ENCODE results near the gene SYNM. TPM values are rescaled to one million over a fixed set of nuclear protein-coding genes. Genes with fewer than 3 reads are reported as not detected.

The SYNM gene
- total RNA-seq, 1 experiment from 2014 or later: 26.1 TPM

- no peak for DNase-seq (ENCODE audit: low spot score)
- in situ Hi-C loops (cut with HindIII; ENCODE audit: low sequenced_read_pairs): no loop called here
Measured at GRCh38 chr15:99131441-99132023, 26.7 kb downstream of the SYNM start.

DNA sequence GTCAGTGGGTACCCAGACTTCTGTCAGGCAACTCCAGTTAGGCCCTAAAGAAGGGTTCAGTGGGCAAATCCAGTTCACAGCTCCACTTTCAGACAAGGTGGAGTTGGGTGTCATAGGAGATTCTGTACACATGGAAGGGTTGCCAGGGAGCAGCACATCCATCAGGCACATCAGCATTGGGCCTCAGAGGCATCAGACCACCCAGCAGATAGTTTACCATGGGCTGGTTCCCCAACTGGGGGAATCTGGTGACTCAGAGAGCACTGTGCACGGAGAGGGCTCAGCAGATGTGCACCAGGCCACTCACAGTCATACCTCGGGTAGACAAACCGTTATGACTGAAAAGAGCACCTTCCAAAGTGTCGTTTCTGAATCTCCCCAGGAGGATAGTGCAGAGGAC, 27.2 kb downstream of the SYNM start:
- no peak for DNase-seq (ENCODE audit: low spot score)
- in situ Hi-C loops (cut with HindIII; ENCODE audit: low sequenced_read_pairs): no loop called here

GRCh38 chr15:99132634-99133287, 27.9 kb downstream of the SYNM start:
- no peak for DNase-seq (ENCODE audit: low spot score)
- in situ Hi-C loops (cut with HindIII; ENCODE audit: low sequenced_read_pairs): no loop called here

DNA sequence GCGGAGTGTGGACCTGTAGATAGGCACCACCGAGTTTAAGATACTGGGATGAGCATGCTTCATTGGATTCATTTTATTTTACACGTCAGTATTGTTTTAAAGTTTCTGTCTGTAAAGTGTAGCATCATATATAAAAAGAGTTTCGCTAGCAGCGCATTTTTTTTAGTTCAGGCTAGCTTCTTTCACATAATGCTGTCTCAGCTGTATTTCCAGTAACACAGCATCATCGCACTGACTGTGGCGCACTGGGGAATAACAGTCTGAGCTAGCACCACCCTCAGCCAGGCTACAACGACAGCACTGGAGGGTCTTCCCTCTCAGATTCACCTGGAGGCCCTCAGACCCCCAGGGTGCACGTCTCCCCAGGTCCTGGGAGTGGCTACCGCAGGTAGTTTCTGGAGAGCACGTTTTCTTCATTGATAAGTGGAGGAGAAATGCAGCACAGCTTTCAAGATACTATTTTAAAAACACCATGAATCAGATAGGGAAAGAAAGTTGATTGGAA, 29.5 kb downstream of the SYNM start:
- in situ Hi-C loops (cut with HindIII; ENCODE audit: low sequenced_read_pairs): no loop called here
- no peak for DNase-seq (ENCODE audit: low spot score)

DNA sequence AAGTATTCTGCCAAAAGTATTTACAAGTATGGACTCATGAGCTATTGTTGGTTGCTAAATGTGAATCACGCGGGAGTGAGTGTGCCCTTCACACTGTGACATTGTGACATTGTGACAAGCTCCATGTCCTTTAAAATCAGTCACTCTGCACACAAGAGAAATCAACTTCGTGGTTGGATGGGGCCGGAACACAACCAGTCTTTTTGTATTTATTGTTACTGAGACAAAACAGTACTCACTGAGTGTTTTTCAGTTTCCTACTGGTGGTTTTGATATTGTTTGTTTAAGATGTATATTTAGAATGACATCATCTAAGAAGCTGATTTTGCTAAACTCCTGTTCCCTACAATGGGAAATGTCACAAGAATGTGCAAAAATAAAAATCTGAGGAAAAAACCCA, 30.3 kb downstream of the SYNM start:
- in situ Hi-C loops (cut with HindIII; ENCODE audit: low sequenced_read_pairs): no loop called here
- no peak for DNase-seq (ENCODE audit: low spot score)

DNA sequence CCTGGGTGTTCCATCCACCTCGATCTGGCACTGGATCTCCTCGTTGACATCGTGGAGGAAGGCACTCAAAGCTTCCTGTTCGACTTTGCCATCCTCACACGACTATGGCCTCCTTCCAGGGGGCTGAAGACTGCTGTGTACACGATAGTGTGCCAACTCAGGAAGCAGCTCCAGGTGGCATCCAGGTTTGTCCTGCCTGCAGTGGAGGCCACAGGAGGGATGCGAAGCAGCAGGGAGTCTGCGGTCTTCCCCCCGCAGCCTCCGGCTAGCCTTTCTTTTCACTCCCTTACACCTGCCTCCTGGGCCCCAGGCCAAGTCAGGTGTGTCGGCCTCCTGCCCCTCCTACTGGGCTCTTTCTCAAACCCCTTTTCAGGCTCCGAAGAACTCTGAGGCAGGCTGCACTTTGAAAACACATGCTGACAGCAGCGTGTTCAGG, 32.2 kb downstream of the SYNM start:
- no peak for DNase-seq (ENCODE audit: low spot score)
- in situ Hi-C loops (cut with HindIII; ENCODE audit: low sequenced_read_pairs): no loop called here

DNA sequence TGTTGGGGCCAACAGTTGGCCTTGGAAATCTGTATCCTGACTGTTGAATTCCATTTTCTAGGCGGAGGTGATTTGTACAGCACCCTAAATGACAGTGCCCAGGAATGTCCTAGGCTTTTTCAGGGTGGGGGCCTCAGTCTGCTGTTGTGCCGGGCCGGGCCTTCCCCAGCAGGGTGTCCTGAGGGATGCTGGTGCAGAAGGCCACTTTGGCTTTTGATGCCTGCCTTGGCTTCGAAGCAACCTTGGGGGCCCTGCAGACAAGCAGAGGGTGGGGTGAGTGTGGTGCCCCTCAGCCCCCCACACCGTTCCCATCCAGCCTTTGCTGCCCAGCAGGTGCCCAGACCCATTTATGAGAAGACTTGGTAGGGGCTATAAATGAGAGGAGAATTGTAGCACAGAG, 33.0 kb downstream of the SYNM start:
- in situ Hi-C loops (cut with HindIII; ENCODE audit: low sequenced_read_pairs): no loop called here
- DNase-seq (ENCODE audit: low spot score): no peak

GRCh38 chr15:99138491-99138982, 33.7 kb downstream of the SYNM start:
- in situ Hi-C loops (cut with HindIII; ENCODE audit: low sequenced_read_pairs): no loop called here
- no peak for DNase-seq (ENCODE audit: low spot score)

- no peak for DNase-seq (ENCODE audit: low spot score)
- in situ Hi-C loops (cut with HindIII; ENCODE audit: low sequenced_read_pairs): no loop called here
Measured at GRCh38 chr15:99139276-99139675, 34.4 kb downstream of the SYNM start.

- in situ Hi-C loops (cut with HindIII; ENCODE audit: low sequenced_read_pairs): no loop called here
- no peak for DNase-seq (ENCODE audit: low spot score)
Measured at GRCh38 chr15:99140590-99140989, 35.7 kb downstream of the SYNM start.

- in situ Hi-C loops (cut with HindIII; ENCODE audit: low sequenced_read_pairs): no loop called here
- DNase-seq (ENCODE audit: low spot score): no peak
Measured at GRCh38 chr15:99141943-99142342, 37.1 kb downstream of the SYNM start.

DNA sequence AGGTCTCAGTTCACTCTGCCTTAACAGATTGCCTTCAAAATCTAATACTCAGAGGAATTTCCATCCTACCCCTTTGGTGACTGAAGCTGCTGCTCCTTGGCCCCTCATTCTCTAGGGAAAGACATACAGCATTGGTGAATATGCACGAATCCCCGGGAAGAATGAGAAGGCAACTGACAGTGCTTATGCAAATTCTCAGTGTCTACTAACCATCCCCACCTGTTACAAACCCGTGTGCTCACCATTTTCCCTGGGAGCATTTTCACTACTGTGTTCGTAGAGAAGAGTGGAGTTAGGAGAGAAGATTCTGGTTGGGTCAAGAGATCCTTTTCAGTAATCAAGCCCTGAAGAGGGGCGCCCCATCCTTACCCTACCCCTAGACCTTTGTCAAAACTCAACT, 37.7 kb downstream of the SYNM start:
- in situ Hi-C loops (cut with HindIII; ENCODE audit: low sequenced_read_pairs): no loop called here

GRCh38 chr15:99143242-99143641, 38.4 kb downstream of the SYNM start:
- in situ Hi-C loops (cut with HindIII; ENCODE audit: low sequenced_read_pairs): no loop called here

More for the DNA sequence above, 37.7 kb downstream of the SYNM start:
- DNase-seq (ENCODE audit: low spot score): no peak

DNA sequence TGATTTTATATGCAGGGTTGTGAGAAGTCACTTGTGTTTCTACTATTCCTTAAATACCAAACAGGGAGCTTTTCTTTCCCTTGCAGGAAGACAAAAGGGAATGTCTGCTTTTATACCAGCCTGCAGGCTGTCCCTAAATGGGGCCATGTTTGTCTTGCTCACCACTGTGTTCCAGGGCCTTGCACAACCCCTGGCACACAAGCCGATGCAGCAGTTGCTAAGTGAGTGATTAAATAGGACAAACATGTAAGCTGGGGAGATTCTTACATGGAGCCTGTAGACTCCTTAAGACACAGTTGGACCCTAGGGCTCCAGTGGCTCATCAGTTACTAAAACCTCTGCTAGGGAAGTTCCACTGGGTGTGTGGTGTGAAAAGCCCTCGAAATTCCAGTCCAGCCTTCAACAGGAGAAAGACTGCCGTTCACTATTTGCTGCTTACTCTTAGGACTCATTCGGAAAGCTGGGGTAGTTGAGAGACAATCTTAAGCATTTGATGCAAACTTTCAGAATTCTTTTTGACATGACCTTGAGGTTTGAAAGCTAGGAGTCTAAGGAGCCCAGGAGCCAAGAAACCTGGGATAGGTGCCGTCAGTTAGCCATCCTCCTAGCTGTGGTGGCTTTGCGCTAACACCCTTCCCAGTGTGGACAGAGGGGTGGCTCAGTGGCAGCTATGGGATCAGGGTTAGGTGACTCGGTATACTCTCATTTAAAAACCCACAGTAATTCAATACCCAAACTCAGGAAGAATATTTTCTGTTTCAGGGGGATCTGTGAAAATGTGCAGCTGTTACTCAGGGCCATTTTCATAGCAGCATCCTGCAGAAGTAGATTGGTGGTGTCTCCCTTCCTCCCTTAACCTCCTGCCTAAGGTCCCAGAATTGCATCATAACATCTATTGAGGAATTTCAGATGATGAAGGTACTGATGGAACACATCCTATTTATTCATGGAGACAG, 39.1 kb downstream of the SYNM start:
- in situ Hi-C loops (cut with HindIII; ENCODE audit: low sequenced_read_pairs): no loop called here
- DNase-seq (ENCODE audit: low spot score): peak; percentile 21

More at GRCh38 chr15:99143242-99143641, 38.4 kb downstream of the SYNM start:
- DNase-seq (ENCODE audit: low spot score): no peak

- in situ Hi-C loops (cut with HindIII; ENCODE audit: low sequenced_read_pairs): no loop called here
Measured at GRCh38 chr15:99145005-99145404, 40.1 kb downstream of the SYNM start.

GRCh38 chr15:99145778-99146177, 40.9 kb downstream of the SYNM start:
- DNase-seq (ENCODE audit: low spot score): no peak
- in situ Hi-C loops (cut with HindIII; ENCODE audit: low sequenced_read_pairs): no loop called here

More at GRCh38 chr15:99145005-99145404, 40.1 kb downstream of the SYNM start:
- DNase-seq (ENCODE audit: low spot score): no peak

- in situ Hi-C loops (cut with HindIII; ENCODE audit: low sequenced_read_pairs): no loop called here
Measured at GRCh38 chr15:99146661-99147060, 41.8 kb downstream of the SYNM start.

DNA sequence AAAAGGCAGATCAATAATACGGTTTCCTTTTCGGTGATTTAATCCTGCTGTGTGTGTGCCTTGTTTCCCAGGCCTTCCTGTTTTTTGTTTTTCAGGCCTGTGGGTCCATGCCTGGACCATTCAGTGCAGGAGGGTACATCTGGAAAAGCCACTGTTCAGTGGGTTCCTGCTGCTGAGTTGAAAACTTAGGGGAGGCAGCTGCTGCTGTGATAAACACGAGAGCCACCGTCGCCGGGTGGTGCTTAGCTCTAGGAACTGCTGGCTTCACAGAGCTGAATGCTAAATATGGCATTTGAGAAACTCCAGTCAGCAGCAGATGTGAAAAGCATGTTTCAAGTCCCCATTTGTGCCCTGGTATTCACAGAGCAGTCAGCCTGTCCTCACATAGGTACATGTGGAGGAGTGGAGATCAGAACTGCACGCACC, 44.0 kb downstream of the SYNM start:
- in situ Hi-C loops (cut with HindIII; ENCODE audit: low sequenced_read_pairs): no loop called here
- no peak for DNase-seq (ENCODE audit: low spot score)

More at GRCh38 chr15:99146661-99147060, 41.8 kb downstream of the SYNM start:
- no peak for DNase-seq (ENCODE audit: low spot score)

DNA sequence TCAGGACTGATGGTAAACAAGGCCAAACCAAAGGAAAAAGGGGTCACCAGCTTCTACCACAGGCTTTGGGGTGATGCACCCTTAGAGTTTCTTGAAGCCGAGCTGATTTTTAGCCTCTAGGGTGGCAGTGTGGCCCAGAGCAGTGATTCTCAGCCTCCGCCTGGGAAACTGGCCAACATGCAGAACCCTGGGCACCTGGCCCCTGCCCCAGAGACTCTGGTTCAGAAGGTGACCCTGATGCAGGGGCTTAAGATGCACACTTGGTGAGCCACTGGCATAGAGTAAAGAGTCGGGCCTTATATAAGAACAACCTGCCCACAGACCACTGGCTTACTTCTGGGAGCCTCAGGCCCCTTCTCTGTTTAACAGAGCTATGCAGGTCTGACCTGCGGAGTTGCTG, 44.5 kb downstream of the SYNM start:
- in situ Hi-C loops (cut with HindIII; ENCODE audit: low sequenced_read_pairs): no loop called here
- no peak for DNase-seq (ENCODE audit: low spot score)

DNA sequence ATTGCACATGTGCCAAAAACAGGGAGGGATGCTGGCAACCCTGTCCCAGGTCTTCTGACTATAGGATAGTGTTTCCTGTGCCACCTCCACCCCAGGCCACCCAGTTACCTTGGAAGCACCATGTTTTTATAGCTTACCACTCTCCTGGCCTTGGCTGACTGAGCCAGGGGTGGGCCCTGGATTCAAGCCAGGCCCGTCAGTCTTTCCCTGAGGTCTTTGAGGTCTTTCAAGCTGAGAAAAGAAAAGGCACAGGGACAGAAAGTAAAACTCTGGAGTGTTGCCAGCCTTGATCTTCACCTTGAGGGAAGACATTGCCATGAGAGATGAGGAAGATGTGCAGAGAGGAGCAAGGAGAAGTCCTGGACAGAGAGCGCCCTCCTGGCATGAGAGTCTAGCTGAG, 46.3 kb downstream of the SYNM start:
- in situ Hi-C loops (cut with HindIII; ENCODE audit: low sequenced_read_pairs): no loop called here
- DNase-seq (ENCODE audit: low spot score): no peak

All from G401 (cell line).